Spleen (tissue), 11 donors: ENCODE results near the gene LTBP1. TPM values are rescaled to one million over a fixed set of nuclear protein-coding genes. Genes with fewer than 3 reads are reported as not detected.

ENCODE experiments used
- DNase-seq: peaks from one replicate; pipeline ENCODE4 v3.0.0-alpha.2; 2020
- H3K27ac ChIP-seq, 8 donors: fragments of 200-600 bp; sonication (generic) in 7 of 8; 1 replicate in 4 of 8; 2 replicates in 4 of 8; pipeline versions ENCODE4 v1.5.0 to v1.8.0; 2016 to 2021; ENCODE audit warnings: inconsistent platforms in 4 of 8, mild to moderate bottlenecking in 4 of 8, moderate library complexity in 1 of 8
- H3K27me3 ChIP-seq, 7 donors: fragments of 200-600 bp; sonication (generic) in 6 of 7; replicated peaks in 1 of 7; 1 replicate in 4 of 7; 2 replicates in 3 of 7; pipeline versions ENCODE4 v1.5.0 to v1.8.0; 2016 to 2021; ENCODE audit warnings: inconsistent platforms in 3 of 7, mild to moderate bottlenecking in 1 of 7
- H3K36me3 ChIP-seq, 6 donors: fragments of 200-600 bp; sonication (generic) in 5 of 6; 1 replicate in 4 of 6; 2 replicates in 2 of 6; pipeline versions ENCODE4 v1.5.0 to v1.8.0; 2016 to 2021; ENCODE audit warnings: inconsistent platforms in 2 of 6
- H3K4me1 ChIP-seq, 6 donors: fragments of 200-600 bp; sonication (generic) in 5 of 6; 1 replicate in 3 of 6; 2 replicates in 3 of 6; pipeline versions ENCODE4 v1.5.0 to v1.8.0; 2016 to 2021; ENCODE audit warnings: inconsistent platforms in 3 of 6
- H3K4me3 ChIP-seq, 8 donors: fragments of 200-600 bp; sonication (generic) in 7 of 8; 1 replicate in 4 of 8; 2 replicates in 4 of 8; pipeline versions ENCODE4 v1.5.0 to v1.8.0; 2016 to 2021; ENCODE audit warnings: inconsistent platforms in 4 of 8, mild to moderate bottlenecking in 4 of 8, moderate library complexity in 2 of 8
- H3K9me3 ChIP-seq, 8 donors: fragments of 200-600 bp; sonication (generic) in 7 of 8; 1 replicate in 4 of 8; 2 replicates in 4 of 8; pipeline versions ENCODE4 v1.5.0 to v1.8.0; 2016 to 2021; ENCODE audit warnings: inconsistent platforms in 4 of 8
- CTCF ChIP-seq, 11 experiments: fragments of 200-600 bp in 7 of 11; fragments of 450-650 bp in 4 of 11; sonication (generic) in 4 of 11; IDR thresholded peaks in 8 of 11; conservative IDR thresholded peaks in 3 of 11; 1 replicate in 7 of 11; 2 replicates in 4 of 11; pipeline versions ENCODE4 v1.4.0 to v1.8.0; 2016 to 2021; ENCODE audit warnings: antibody characterized with exemption in 11 of 11, inconsistent platforms in 4 of 11, mild to moderate bottlenecking in 1 of 11
- POLR2A ChIP-seq, 3 donors: fragments of 450-650 bp; IDR thresholded peaks; one replicate each; pipeline ENCODE4 v1.5.1; 2017; ENCODE audit warnings: antibody characterized with exemption in 3 of 3, mild to moderate bottlenecking in 1 of 3
- POLR2AphosphoS5 ChIP-seq, 3 donors: sonication (generic); formaldehyde crosslinking; IDR thresholded peaks; one replicate each; pipeline ENCODE4 v1.5.1; 2017; ENCODE audit warnings: antibody characterized with exemption in 3 of 3
- WGBS, 5 donors: extraction: QIAGEN DNeasy Blood & Tissue Kit in 3 of 5; methylation state at CpG; one replicate each; pipeline versions ENCODE4 v1.1.5 to v1.1.7; 2013 to 2018; 5-methylcytosine and 5-hydroxymethylcytosine counted together
- intact Hi-C: fragments of 100-400 bp; cut with DNase I; formaldehyde crosslinking; loops from one replicate; pipeline ENCODE4 v1.15.0; 2023; ENCODE audit warnings: low total_unique reads
- polyA plus RNA-seq, 3 donors: library from polyadenylated mRNA; stranded (reverse); fragments of 200-250 nt; gene quantifications; one replicate each; pipeline ENCODE4 v1.2.1, GENCODE V29; 2013
- total RNA-seq, 7 donors: library from RNA; depleted of rRNA in 3 of 7; stranded (reverse); fragments of >200 nt in 3 of 7; fragmentation: NEBNext Ultra II Directional in 4 of 7; extraction: Animal tissue kit (Norgen Biotek cat#: 25700) in 4 of 7; gene quantifications; one replicate each; pipeline versions ENCODE4 v1.1.0 to v1.2.1, GENCODE V29; 2016 to 2021
- donor health status: healthy with polysubstance abuse.
- donor health status: DM: no; HTN: no; CAD: no; lungs with moderate emphysema.
- donor health status: DM: no; HTN: no; CAD: no.
- donor health status: Bipolar disorder and iron deficiency.
- donor health status: healthy.
- donor health status: DM: no; HTN: no; CAD: no.
- donor health status: DM: yes; HTN: yes; CAD: no.

Gene LTBP1
- total and polyA plus RNA-seq, 10 donors = 6.8 to 28.0 (median 13.3) TPM

DNA sequence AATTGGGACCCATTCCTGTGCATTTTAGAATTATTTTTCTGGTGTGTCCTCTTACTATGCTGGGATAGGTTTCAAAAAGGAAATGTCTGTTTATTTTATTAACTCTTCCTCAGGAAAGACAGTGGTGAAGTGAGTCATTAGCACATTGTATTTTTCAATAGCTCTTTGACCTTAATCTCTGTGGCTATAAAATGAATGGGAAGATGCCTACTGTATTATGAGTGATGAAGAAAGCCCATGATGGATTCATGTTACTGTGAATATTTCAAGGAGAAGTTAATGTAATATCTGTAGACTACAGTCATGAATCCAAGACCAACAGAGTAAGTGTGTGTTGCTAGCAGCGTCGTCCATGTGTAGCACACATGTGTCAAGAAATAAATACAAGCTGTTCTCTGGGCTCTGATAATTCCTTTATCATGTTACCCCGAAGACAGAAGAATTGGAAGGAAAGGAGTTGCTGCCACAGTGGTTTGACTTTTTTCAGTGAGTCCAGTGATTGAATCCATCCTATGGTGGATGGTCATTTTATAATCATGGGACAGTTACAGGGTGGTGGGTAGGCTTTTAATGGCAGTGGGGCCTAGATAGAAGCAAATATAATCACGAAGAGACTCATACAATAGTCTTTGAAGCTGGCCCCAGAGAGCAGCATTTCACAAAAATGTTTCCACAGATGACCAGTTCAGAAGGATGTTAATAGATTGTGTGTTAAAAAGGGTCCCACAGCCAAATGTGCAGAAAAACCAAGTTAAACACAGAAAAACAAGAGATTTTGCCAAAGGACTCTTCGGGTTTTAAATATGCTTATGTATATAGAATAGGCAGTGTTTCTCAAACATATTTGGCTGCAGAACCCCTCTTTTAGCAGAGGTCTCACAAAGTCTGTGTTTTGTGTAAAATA is 290.0 kb downstream of the LTBP1 start:
- no peak overlapping the region for H3K4me3 ChIP-seq
- no peaks in the 10 kb centered on the region for H3K27me3 ChIP-seq
- no peaks in the 10 kb centered on the region for H3K9me3 ChIP-seq
- intact Hi-C loops = no loop called here
- 87 to 91% (median 90%) methylated on average over 5 of the region's 5 CpGs for WGBS, 5 donors
- DNase-seq = no peak
- H3K4me1 ChIP-seq = peaks cover 0 to 5% (median 0%) of the 10 kb centered on the region in 6 donors
- H3K27ac ChIP-seq = no peak overlapping the region
- no peak for TF ChIP-seq CTCF (IDR thresholded peaks at IDR 0.05 in 8 of 11, conservative IDR thresholded peaks at IDR 0.05 in 3 of 11)
- TF ChIP-seq POLR2A (IDR thresholded peaks at IDR 0.05) = no peak
- TF ChIP-seq POLR2AphosphoS5 (IDR thresholded peaks at IDR 0.05) = no peak
- no peaks in the 10 kb centered on the region for H3K36me3 ChIP-seq

- H3K27ac ChIP-seq = no peak overlapping the region
- intact Hi-C loops = no loop called here
- TF ChIP-seq POLR2AphosphoS5 (IDR thresholded peaks at IDR 0.05) (no peak), POLR2A (IDR thresholded peaks at IDR 0.05) (no peak), CTCF (IDR thresholded peaks at IDR 0.05 in 8 of 11, conservative IDR thresholded peaks at IDR 0.05 in 3 of 11) (no peak)
- H3K27me3 ChIP-seq = no peaks in the 10 kb centered on the region
- H3K36me3 ChIP-seq = no peaks in the 10 kb centered on the region
- WGBS, 5 donors = 78 to 88% (median 85%) methylated on average over 2 of the region's 2 CpGs
- no peak for DNase-seq
- no peak overlapping the region for H3K4me3 ChIP-seq
- no peaks in the 10 kb centered on the region for H3K9me3 ChIP-seq
- H3K4me1 ChIP-seq = peaks cover 0 to 5% (median 0%) of the 10 kb centered on the region in 6 donors
These were observed 291.4 kb downstream of the LTBP1 start for GRCh38 chr2:33238111-33238510.

GRCh38 chr2:33240178-33240577 is 293.4 kb downstream of the LTBP1 start:
- 81 to 90% (median 84%) methylated on average over 4 of the region's 4 CpGs for WGBS, 5 donors

More at GRCh38 chr2:33240178-33240577, 293.4 kb downstream of the LTBP1 start:
- Histone ChIP-seq H3K27ac (no peak overlapping the region), H3K27me3 (no peaks in the 10 kb centered on the region), H3K36me3 (no peaks in the 10 kb centered on the region), H3K9me3 (no peaks in the 10 kb centered on the region), H3K4me3 (no peak overlapping the region), H3K4me1 (peaks cover 0 to 5% (median 0%) of the 10 kb centered on the region in 6 donors)
- TF ChIP-seq CTCF (IDR thresholded peaks at IDR 0.05 in 8 of 11, conservative IDR thresholded peaks at IDR 0.05 in 3 of 11) = no peak
- no peak for TF ChIP-seq POLR2A (IDR thresholded peaks at IDR 0.05)
- no peak for TF ChIP-seq POLR2AphosphoS5 (IDR thresholded peaks at IDR 0.05)
- intact Hi-C loops = no loop called here
- no peak for DNase-seq
